Measurements from ENCODE around the gene CELA1.
"Not testable (repeated sequence)": the region's sequence is repeated elsewhere in the genome, so short reads cannot be mapped to it uniquely, and the experiment has no call there.

The CELA1 gene

GRCh38 chr12:51345681-51346080, 798 bp downstream of the CELA1 start:
- H3K36me3 Mint-ChIP-seq (ENCODE audit: low read depth): no peaks in the 10 kb centered on the region

GRCh38 chr12:51343201-51343600, 3.3 kb downstream of the CELA1 start:
- Mint-ChIP-seq H3K9me3 (no peaks in the 10 kb centered on the region), H3K27ac (no peak overlapping the region), H3K27me3 (ENCODE audit: low read depth) (peaks cover 5% of the 10 kb centered on the region), H3K36me3 (ENCODE audit: low read depth) (no peaks in the 10 kb centered on the region), H3K4me3 (no peak overlapping the region), H3K4me1 (ENCODE audit: low read depth) (peaks cover 9% of the 10 kb centered on the region)
- no peak for DNase-seq (ENCODE audit: low spot score)

More at GRCh38 chr12:51345681-51346080, 798 bp downstream of the CELA1 start:
- Mint-ChIP-seq H3K27ac (no peak overlapping the region), H3K4me1 (ENCODE audit: low read depth) (peaks cover 9% of the 10 kb centered on the region), H3K9me3 (no peaks in the 10 kb centered on the region), H3K27me3 (ENCODE audit: low read depth) (peaks cover 2% of the 10 kb centered on the region), H3K4me3 (no peak overlapping the region)
- DNase-seq (ENCODE audit: low spot score): no peak

GRCh38 chr12:51342416-51342815, 4.1 kb downstream of the CELA1 start:
- Mint-ChIP-seq H3K4me3 (no peak overlapping the region), H3K9me3 (no peaks in the 10 kb centered on the region), H3K4me1 (ENCODE audit: low read depth) (peaks cover 9% of the 10 kb centered on the region), H3K36me3 (ENCODE audit: low read depth) (no peaks in the 10 kb centered on the region), H3K27ac (no peak overlapping the region), H3K27me3 (ENCODE audit: low read depth) (peaks cover 4% of the 10 kb centered on the region)
- no peak for DNase-seq (ENCODE audit: low spot score)

GRCh38 chr12:51341251-51342007, 5.0 kb downstream of the CELA1 start:
- peak overlapping the region; percentile 33 for H3K4me3 Mint-ChIP-seq
- peaks cover 4% of the 10 kb centered on the region for H3K27me3 Mint-ChIP-seq (ENCODE audit: low read depth)
- no peaks in the 10 kb centered on the region for H3K9me3 Mint-ChIP-seq
- H3K36me3 Mint-ChIP-seq (ENCODE audit: low read depth): no peaks in the 10 kb centered on the region
- peak; percentile 51 for DNase-seq (ENCODE audit: low spot score)
- H3K27ac Mint-ChIP-seq: peak overlapping the region; percentile 28
- peaks cover 12% of the 10 kb centered on the region for H3K4me1 Mint-ChIP-seq (ENCODE audit: low read depth)

- H3K9me3 Mint-ChIP-seq: no peaks in the 10 kb centered on the region
- H3K36me3 Mint-ChIP-seq (ENCODE audit: low read depth): no peaks in the 10 kb centered on the region
- H3K27ac Mint-ChIP-seq: no peak overlapping the region
- H3K4me1 Mint-ChIP-seq (ENCODE audit: low read depth): peaks cover 12% of the 10 kb centered on the region
- no peak for DNase-seq (ENCODE audit: low spot score)
- H3K27me3 Mint-ChIP-seq (ENCODE audit: low read depth): peaks cover 4% of the 10 kb centered on the region
- no peak overlapping the region for H3K4me3 Mint-ChIP-seq
Measured at GRCh38 chr12:51339750-51340149, 6.7 kb downstream of the CELA1 start.

GRCh38 chr12:51337336-51337735, 9.1 kb downstream of the CELA1 start:
- H3K9me3 Mint-ChIP-seq; H3K27me3 Mint-ChIP-seq (ENCODE audit: low read depth); DNase-seq (ENCODE audit: low spot score); H3K36me3 Mint-ChIP-seq (ENCODE audit: low read depth); H3K4me3 Mint-ChIP-seq; H3K27ac Mint-ChIP-seq: not testable (repeated sequence)
- peaks cover 15% of the 10 kb centered on the region for H3K4me1 Mint-ChIP-seq (ENCODE audit: low read depth)

GRCh38 chr12:51335931-51336330, 10.5 kb downstream of the CELA1 start:
- peaks cover 4% of the 10 kb centered on the region for H3K27me3 Mint-ChIP-seq (ENCODE audit: low read depth)
- H3K27ac Mint-ChIP-seq: no peak overlapping the region
- peaks cover 8% of the 10 kb centered on the region for H3K4me1 Mint-ChIP-seq (ENCODE audit: low read depth)
- H3K9me3 Mint-ChIP-seq: no peaks in the 10 kb centered on the region
- DNase-seq (ENCODE audit: low spot score): no peak
- no peaks in the 10 kb centered on the region for H3K36me3 Mint-ChIP-seq (ENCODE audit: low read depth)
- no peak overlapping the region for H3K4me3 Mint-ChIP-seq

GRCh38 chr12:51334764-51335163, 11.7 kb downstream of the CELA1 start:
- Mint-ChIP-seq H3K4me1 (ENCODE audit: low read depth) (peaks cover 15% of the 10 kb centered on the region), H3K27ac (no peak overlapping the region), H3K4me3 (no peak overlapping the region), H3K9me3 (no peaks in the 10 kb centered on the region), H3K27me3 (ENCODE audit: low read depth) (peaks cover 2% of the 10 kb centered on the region), H3K36me3 (ENCODE audit: low read depth) (no peaks in the 10 kb centered on the region)
- no peak for DNase-seq (ENCODE audit: low spot score)

- Mint-ChIP-seq H3K4me3 (no peak overlapping the region), H3K9me3 (no peaks in the 10 kb centered on the region), H3K36me3 (ENCODE audit: low read depth) (no peaks in the 10 kb centered on the region), H3K4me1 (ENCODE audit: low read depth) (peaks cover 23% of the 10 kb centered on the region), H3K27me3 (ENCODE audit: low read depth) (no peaks in the 10 kb centered on the region), H3K27ac (peak overlapping the region; percentile 19)
- no peak for DNase-seq (ENCODE audit: low spot score)
Measured at GRCh38 chr12:51333536-51333935, 12.9 kb downstream of the CELA1 start.

- Mint-ChIP-seq H3K4me1 (ENCODE audit: low read depth) (peaks cover 39% of the 10 kb centered on the region), H3K27me3 (ENCODE audit: low read depth) (no peaks in the 10 kb centered on the region), H3K4me3 (peak overlapping the region; percentile 53), H3K27ac (peak overlapping the region; percentile 86), H3K36me3 (ENCODE audit: low read depth) (no peaks in the 10 kb centered on the region), H3K9me3 (no peaks in the 10 kb centered on the region)
- DNase-seq (ENCODE audit: low spot score): no peak
Measured at GRCh38 chr12:51330186-51330585, 16.3 kb downstream of the CELA1 start.

- no peak for DNase-seq (ENCODE audit: low spot score)
- Mint-ChIP-seq H3K36me3 (ENCODE audit: low read depth) (peaks cover 3% of the 10 kb centered on the region), H3K4me3 (peak overlapping the region; percentile 53), H3K27me3 (ENCODE audit: low read depth) (no peaks in the 10 kb centered on the region), H3K9me3 (no peaks in the 10 kb centered on the region), H3K27ac (peak overlapping the region; percentile 86), H3K4me1 (ENCODE audit: low read depth) (peaks cover 43% of the 10 kb centered on the region)
Measured at GRCh38 chr12:51329742-51330141, 16.7 kb downstream of the CELA1 start.

GRCh38 chr12:51328587-51328986, 17.9 kb downstream of the CELA1 start:
- H3K27ac Mint-ChIP-seq: peak overlapping the region; percentile 49
- peak overlapping the region; percentile 61 for H3K4me3 Mint-ChIP-seq
- no peak for DNase-seq (ENCODE audit: low spot score)
- H3K4me1 Mint-ChIP-seq (ENCODE audit: low read depth): peaks cover 43% of the 10 kb centered on the region
- no peaks in the 10 kb centered on the region for H3K9me3 Mint-ChIP-seq
- no peaks in the 10 kb centered on the region for H3K27me3 Mint-ChIP-seq (ENCODE audit: low read depth)
- H3K36me3 Mint-ChIP-seq (ENCODE audit: low read depth): peaks cover 3% of the 10 kb centered on the region

- H3K27ac Mint-ChIP-seq: peak overlapping the region; percentile 84
- no peak for DNase-seq (ENCODE audit: low spot score)
- no peaks in the 10 kb centered on the region for H3K9me3 Mint-ChIP-seq
- H3K4me1 Mint-ChIP-seq (ENCODE audit: low read depth): peaks cover 51% of the 10 kb centered on the region
- H3K27me3 Mint-ChIP-seq (ENCODE audit: low read depth): no peaks in the 10 kb centered on the region
- peak overlapping the region; percentile 65 for H3K4me3 Mint-ChIP-seq
- peaks cover 17% of the 10 kb centered on the region for H3K36me3 Mint-ChIP-seq (ENCODE audit: low read depth)
Measured at GRCh38 chr12:51326698-51327439, 19.6 kb downstream of the CELA1 start.

- peak overlapping the region; percentile 75 for H3K4me3 Mint-ChIP-seq
- H3K4me1 Mint-ChIP-seq (ENCODE audit: low read depth): peaks cover 58% of the 10 kb centered on the region
- H3K27me3 Mint-ChIP-seq (ENCODE audit: low read depth): no peaks in the 10 kb centered on the region
- peaks cover 32% of the 10 kb centered on the region for H3K36me3 Mint-ChIP-seq (ENCODE audit: low read depth)
- H3K9me3 Mint-ChIP-seq: no peaks in the 10 kb centered on the region
- DNase-seq (ENCODE audit: low spot score): no peak
- H3K27ac Mint-ChIP-seq: peak overlapping the region; percentile 91
Measured at GRCh38 chr12:51324953-51325352, 21.5 kb downstream of the CELA1 start.

Measured in T-helper 2 cell treated with Interferon-gamma antibody and Interleukin-4, amounts not matched to agents 5 μg/mL and 100 μg/mL, for 36 hours (primary cell).